GM12801 (cell line): ENCODE results near the gene NRL.

Experiments
- TF ChIP-seq, protein P1 (sequence below): IDR thresholded peaks from one replicate; pipeline ENCODE4 v1.5.1; 2011; ENCODE audit warnings: control low read depth; ENCODE audit not compliant: insufficient read length; ENCODE audit errors: extremely low read depth

NRL gene

GRCh38 chr14:24147761-24148428, 33.1 kb upstream of the NRL start:
- TF ChIP-seq, protein P1, sequence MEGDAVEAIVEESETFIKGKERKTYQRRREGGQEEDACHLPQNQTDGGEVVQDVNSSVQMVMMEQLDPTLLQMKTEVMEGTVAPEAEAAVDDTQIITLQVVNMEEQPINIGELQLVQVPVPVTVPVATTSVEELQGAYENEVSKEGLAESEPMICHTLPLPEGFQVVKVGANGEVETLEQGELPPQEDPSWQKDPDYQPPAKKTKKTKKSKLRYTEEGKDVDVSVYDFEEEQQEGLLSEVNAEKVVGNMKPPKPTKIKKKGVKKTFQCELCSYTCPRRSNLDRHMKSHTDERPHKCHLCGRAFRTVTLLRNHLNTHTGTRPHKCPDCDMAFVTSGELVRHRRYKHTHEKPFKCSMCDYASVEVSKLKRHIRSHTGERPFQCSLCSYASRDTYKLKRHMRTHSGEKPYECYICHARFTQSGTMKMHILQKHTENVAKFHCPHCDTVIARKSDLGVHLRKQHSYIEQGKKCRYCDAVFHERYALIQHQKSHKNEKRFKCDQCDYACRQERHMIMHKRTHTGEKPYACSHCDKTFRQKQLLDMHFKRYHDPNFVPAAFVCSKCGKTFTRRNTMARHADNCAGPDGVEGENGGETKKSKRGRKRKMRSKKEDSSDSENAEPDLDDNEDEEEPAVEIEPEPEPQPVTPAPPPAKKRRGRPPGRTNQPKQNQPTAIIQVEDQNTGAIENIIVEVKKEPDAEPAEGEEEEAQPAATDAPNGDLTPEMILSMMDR = no peak

DNA sequence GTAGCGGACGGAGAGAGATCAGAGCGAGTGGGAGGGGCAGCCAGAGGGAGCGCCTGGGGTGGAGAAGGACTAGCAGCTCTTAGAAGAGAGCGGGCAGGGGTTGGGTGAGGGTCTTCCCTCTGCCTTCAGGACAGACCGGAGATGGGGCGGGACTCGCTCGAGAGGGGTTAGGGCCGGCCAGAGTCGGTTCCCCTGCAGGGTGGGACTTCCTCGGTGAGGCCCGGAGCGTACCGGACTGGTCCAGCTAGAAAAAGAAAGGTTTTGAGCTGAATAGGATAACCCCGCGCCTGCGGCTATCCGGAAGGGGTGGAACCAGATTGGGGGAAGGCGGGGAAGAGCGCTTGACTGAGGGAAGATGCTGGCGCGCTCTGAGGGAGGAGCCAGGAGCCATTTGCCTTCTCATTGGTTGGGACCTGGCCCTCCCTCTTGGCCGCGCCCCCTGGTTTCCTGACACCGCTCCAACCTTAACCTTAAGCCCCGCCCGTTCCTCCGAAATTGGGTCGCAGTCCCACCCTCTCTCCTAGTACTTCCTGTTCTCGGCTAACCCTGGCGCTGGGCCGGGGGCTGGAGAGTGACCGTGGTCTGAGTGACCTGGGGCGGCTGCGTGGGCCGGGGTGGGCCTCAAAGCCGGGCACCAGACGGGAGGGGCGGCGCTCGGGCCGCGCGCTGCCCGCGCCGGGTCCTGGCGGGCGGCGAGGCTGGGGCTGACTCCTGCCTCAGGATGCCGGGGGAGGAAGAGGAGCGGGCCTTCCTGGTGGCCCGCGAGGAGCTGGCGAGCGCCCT, 32.4 kb upstream of the NRL start, which contains the start of gene RNF31:
Gene RNF31, plus strand, starts transcription at position 521 of the 783 bp plus-strand sequence. Its CDS starts 201 bp downstream, at position 722.
- TF ChIP-seq, protein P1 = no peak

DNA sequence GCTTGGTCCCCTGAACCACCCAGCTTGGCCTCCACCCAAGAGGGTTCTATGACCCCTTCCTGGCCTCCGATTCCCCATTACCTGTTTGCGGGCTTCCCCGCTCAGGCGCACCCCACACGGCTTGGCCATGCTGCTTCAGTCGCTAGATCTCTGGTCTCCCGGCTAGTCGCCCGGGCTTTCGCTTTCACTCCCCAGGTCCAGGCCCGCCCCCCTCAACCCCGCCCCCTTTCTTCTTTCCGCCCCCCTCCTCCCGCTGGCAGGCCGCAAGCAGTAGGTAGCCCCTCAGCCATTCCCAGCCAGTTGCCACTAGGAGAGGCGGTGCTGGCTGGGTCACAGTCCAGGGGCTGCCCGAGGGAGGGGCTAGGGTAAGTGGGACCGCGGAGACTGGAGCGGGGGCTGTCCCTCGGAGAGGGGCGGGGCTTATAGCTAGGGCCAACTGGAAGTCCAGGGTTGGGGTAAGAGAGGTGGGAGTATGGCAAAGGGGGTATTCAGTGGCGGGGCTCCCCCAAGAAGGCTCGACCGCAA, 31.8 kb upstream of the NRL start, which contains the start of gene PSME2:
Gene PSME2, minus strand, starts transcription at position 158 of the 525 bp plus-strand sequence. Its CDS starts 29 bp downstream, at position 129.
- TF ChIP-seq, protein P1 = no peak

DNA sequence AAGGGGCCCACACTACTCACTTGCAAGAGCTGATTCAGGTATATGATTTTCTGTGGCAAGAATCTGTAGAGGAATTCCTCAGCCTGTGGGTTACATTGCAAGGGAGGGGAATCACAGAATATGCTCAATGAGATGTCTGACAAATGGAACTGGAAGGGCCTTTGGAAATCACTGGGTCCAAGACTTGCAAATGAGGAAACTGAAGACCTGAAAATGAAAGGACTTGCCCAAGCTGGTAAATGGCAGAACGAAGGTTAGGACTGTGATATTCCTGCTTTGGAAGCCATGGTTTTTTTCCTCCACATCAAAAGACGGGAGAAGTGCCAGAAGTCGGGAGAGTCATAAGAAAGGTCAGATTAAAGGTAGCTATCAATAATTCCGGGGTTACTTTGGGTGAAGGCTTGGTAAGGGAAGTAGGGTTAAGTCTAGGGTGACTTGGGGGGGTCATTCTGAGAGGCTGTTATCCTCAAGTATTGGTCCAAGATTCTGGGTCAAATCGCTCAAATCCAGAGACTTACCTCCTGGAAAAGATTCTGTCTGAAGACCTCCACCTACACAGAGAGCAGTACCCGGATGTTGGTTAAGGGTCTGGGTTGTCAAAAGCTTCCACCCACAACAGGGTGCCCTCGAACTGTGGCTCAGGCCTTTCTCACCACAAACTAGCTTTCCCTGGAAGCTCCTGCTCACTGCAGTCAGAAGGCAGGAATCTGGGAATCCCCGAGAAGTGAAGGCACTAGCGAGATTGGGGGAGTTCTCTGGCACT, 31.1 kb upstream of the NRL start:
- TF ChIP-seq, protein P1 = no peak

GRCh38 chr14:24145219-24145618, 30.5 kb upstream of the NRL start:
- TF ChIP-seq, protein P1 = no peak

- TF ChIP-seq, protein P1 = no peak
These were observed 29.7 kb upstream of the NRL start for GRCh38 chr14:24144451-24144850.

DNA sequence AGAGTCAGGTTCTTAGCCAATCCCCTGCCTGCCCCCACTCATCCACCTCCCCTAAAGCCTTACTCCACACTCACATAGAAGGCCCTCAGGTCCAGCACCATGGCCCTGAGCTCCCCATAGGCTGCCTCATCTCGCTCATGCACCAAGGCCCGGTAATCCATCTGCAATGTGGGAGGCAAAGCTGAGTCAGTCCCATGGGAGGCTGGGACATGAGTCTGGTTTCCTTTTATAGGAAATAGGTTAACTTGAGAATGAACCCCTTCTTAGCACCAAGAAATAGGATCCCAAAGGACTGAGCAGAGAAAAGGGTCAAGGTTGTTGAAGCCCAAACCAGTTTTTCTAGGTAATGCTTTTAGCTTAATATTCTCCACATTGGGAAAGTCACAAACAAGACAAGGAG, 28.8 kb upstream of the NRL start:
- TF ChIP-seq, protein P1 = no peak
